HG03565 (cell line): Measurements from ENCODE around the gene TTC27.
"Not testable (repeated sequence)": the region's sequence is repeated elsewhere in the genome, so short reads cannot be mapped to it uniquely, and the experiment has no call there.

Experiments
- ATAC-seq: cut with Tn5 transposase; IDR thresholded peaks from one replicate; pipeline ENCODE4 v1.9.1; 2021; ENCODE audit warnings: mild to moderate bottlenecking, moderate library complexity; ENCODE audit not compliant: unreplicated experiment

TTC27 gene

GRCh38 chr2:32718752-32719151 lies 90.9 kb downstream of the TTC27 start:
- no peak for ATAC-seq

DNA sequence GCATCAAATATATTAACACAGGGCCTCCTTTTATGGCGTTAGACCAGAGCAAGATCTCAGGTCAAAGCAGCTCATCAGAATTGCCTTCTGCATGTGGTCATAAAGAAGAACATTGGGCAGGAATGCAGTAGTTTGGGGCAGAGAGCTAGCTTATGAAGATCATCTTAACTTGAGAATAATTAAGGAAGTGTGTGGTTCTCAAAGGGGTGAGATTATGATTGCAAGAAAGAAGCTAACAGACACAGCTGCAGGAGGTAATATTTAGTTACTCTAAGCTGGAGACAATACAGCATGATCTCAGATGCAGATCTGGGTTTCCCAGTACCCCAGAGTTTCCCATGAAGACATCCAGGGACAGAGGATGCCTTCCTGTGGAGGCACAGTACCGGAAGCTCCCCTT lies 91.6 kb downstream of the TTC27 start:
- ATAC-seq = no peak

DNA sequence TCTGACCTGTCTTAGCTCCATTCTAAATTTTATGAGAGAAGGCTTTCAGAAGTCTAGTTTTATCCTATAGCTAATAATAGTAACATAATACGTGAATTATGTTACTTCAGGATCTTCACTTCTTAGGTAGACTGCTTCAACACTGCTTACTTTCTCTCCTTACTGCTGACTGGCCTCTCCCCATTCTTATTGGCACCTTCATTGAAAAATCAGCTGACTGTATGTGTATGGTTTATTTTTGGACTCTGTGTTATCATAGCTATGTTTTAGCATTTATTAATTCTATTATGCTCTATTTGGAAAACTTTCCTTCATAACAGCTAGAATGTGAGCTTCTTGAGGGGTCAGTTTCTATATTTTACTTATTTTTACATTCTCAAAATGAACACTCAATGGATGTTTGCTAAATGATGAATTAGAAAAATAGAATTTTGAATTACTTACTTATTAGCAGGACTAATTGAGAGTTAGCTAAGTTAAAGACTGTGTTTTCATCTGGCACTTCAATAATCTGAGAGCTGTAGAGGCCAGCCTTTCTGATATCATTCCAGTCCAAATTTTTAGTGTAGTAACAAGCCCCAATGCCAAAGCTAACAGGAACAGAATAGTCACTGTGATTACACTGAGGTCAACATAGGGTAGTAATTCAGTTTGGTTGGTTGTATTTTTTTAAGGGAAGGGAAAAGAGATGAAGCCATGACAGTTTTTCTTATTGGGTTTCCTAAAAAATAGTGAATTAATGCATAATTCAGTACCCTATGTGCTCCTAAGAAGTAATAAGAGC lies 92.3 kb downstream of the TTC27 start:
- no peak for ATAC-seq

- no peak for ATAC-seq
These were observed 92.9 kb downstream of the TTC27 start for GRCh38 chr2:32720771-32721170.

DNA sequence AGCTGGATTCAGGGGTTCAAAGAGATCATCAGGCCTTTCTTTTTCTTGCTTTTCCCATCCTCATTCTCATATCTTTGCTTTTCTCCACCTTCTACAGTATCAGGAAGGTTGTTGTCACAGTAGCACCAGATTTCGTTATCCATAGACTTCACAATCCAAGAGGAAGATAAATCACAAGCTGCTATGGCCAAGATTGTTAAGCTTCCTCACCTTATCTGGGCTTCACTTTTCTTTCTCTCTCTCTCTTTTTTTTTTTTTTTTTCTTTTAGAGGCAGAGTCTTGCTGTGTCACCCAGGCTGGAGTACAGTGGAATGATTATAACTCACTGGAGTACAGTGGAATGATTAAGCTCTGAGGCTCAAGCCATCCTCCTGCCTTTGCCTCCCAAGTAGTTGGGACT lies 93.5 kb downstream of the TTC27 start:
- ATAC-seq = no peak

GRCh38 chr2:32723467-32724079 lies 95.7 kb downstream of the TTC27 start:
- no peak for ATAC-seq

DNA sequence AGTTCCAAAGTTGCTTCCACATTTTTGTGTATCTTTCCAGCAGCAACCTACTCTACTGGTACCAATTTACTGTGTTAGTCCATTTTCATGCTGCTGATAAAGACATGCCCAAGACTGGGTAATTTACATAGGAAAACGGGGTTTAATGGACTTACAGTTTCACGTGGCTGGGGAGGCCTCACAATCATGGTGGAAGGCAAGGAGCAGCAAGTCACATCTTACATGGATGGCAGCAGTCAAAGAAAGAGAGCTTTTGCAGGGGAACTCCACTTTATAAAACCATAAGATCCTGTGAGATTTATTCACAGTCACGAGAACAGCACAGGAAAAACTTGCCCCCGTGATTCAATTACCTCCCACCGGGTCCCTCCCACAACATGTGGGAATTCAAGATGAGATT lies 98.8 kb downstream of the TTC27 start:
- ATAC-seq = not testable (repeated sequence)

DNA sequence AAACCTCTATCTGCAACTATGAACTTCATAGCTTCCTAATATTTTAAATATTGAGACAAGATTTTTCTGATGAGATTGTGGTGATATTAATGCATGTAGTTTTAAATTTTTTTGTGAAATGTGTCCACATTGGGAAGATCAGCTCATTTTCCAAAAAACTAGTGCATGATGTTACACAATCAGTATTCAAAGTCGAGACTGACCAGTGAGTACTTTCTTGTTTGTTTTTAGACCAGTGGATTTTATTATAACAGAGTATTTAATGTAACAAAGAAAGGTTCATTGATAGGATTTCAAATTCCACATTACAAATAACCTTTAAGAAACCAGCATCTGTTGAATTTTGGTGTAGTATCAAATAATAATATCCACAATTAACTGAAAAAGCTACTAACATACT lies 99.3 kb downstream of the TTC27 start:
- ATAC-seq = no peak

GRCh38 chr2:32730958-32731357 lies 103.1 kb downstream of the TTC27 start:
- not testable (repeated sequence) for ATAC-seq

- ATAC-seq = no peak
These were observed 104.3 kb downstream of the TTC27 start for GRCh38 chr2:32732120-32732519.

DNA sequence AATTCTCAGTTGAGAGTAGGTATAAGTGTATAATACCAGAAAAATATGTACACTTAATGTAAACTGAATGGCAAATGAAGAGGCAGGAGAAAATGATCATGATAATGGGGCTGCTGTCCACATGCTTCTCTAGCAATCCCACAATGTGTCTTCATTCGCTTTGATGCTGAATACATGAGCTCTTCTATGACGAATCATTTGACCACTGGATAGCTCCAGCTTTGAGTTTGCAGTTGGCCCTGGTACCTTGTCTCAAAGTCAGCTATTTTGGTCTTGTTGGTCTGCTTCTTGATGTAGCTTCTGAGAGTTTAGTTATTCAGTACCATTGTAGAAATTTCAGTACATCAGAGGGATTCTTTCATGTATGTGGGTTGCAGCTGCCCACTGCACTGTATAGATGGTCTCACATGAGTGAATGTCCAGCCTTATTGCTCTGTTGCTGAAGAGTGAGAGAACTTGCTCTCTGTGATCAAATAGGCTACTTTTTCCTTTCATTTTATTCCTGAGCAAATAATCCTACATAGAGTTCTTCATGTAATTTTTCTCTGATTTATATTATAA lies 105.1 kb downstream of the TTC27 start:
- ATAC-seq = peak; percentile 70

GRCh38 chr2:32735348-32735747 lies 107.5 kb downstream of the TTC27 start:
- ATAC-seq = no peak

GRCh38 chr2:32738939-32739338 lies 111.1 kb downstream of the TTC27 start:
- no peak for ATAC-seq

DNA sequence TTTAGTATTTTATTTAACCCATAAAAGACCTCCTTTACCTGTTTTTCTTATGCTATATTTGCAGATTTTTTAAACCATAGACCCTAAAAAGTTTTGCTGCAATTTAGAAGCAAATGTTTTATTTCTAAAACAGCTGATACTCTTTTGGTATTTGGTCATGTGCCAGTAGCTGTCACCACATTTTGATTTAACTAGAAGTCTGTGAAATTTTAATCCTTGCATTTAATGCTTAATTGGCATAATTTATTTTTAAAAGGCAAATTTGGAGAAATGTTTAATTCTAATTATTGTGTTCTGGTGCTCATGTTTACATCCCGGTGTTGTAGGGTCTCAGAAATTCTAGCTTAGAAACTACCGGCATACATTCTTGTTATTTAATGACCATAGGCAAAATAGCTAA lies 111.8 kb downstream of the TTC27 start:
- ATAC-seq = no peak

GRCh38 chr2:32741575-32741974 lies 113.7 kb downstream of the TTC27 start:
- no peak for ATAC-seq

DNA sequence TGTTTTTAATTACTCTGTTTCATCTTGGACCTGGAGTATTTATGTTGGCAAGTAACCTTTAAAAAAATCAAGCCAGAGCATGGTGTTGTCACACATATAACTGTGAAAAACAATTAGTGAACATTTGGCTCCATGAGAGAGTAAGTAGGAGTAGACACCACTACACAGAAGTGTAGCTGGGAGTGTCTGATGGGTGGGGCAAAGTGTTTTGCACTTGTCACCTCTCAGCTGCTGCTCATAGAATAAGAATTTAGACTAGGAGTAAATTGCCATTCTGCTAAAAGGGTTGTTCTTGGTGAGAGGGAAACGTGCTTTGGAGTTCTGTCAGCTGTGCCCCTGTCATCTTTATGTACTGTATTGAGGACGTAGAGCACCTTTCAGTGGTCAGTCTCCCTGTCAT lies 114.5 kb downstream of the TTC27 start:
- ATAC-seq = no peak

GRCh38 chr2:32743480-32744236 lies 115.8 kb downstream of the TTC27 start:
- ATAC-seq = peak; percentile 51

- ATAC-seq = no peak
These were observed 117.3 kb downstream of the TTC27 start for GRCh38 chr2:32745191-32745590.

GRCh38 chr2:32745675-32746074 lies 117.8 kb downstream of the TTC27 start:
- ATAC-seq = no peak

GRCh38 chr2:32746669-32747068 lies 118.8 kb downstream of the TTC27 start:
- ATAC-seq = no peak

GRCh38 chr2:32748158-32748557 lies 120.3 kb downstream of the TTC27 start:
- ATAC-seq = no peak

DNA sequence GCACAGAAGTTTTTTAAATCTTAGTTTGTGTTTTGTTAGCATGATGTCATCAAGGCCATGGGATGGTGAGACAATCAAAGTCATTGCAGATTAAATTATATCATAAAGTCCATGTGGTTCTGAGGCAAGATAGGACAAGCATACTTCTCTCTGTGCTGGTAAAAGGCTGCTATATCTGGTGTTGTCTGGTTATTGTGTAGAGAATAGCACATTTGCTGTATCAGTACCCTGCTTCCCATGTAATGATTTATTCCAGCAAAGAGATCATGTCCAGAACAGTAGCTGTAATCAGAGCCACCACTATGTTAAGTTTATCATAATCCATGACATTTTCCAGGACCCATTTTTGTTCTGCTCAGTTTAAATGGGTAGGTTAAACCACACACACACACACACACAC lies 123.0 kb downstream of the TTC27 start:
- no peak for ATAC-seq
